ENCODE results near the gene CLTC. TPM values are rescaled to one million over a fixed set of nuclear protein-coding genes. Genes with fewer than 3 reads are reported as not detected.

The CLTC gene
- total RNA-seq, 1 experiment from 2014 or later = 254 TPM

GRCh38 chr17:59620518-59621259, 994 bp downstream of the CLTC start:
- Histone ChIP-seq H3K18ac (ENCODE audit: insufficient read length, low read depth, low read length) (no peak overlapping the region), H2AK5ac (ENCODE audit: insufficient read length, low read length) (no peak overlapping the region), H3K27ac (ENCODE audit: insufficient read length, low read depth, low read length) (no peak overlapping the region), H3K4me1 (ENCODE audit: insufficient read depth, low read length) (no peaks in the 10 kb centered on the region; the same call in 1 of the 2 replicates), H4K8ac (replicated peaks; ENCODE audit: insufficient read length, low read depth, low read length) (no peak overlapping the region), H3K9ac (ENCODE audit: extremely low read depth, insufficient read length, low read length) (peak overlapping the region; percentile 95), H4K20me1 (ENCODE audit: control insufficient read depth, insufficient read depth, insufficient read length) (no peaks in the 10 kb centered on the region), H3K23me2 (ENCODE audit: insufficient read length, low read depth, low read length, poor library complexity, severe bottlenecking) (peaks cover 5% of the 10 kb centered on the region), H4K91ac (ENCODE audit: insufficient read length, low read depth, low read length) (no peak overlapping the region), H3K14ac (ENCODE audit: insufficient read depth, low read length) (no peak overlapping the region), H3K27me3 (ENCODE audit: insufficient read depth, low read length) (no peaks in the 10 kb centered on the region), H3K79me1 (ENCODE audit: insufficient read depth, low read depth, low read length, poor library complexity, severe bottlenecking) (no peaks in the 10 kb centered on the region), H2BK120ac (ENCODE audit: low read depth, low read length, poor library complexity, severe bottlenecking) (no peak overlapping the region), H3K4me2 (ENCODE audit: insufficient read depth, insufficient read length, low read length) (peak overlapping the region; percentile 93), H2AFZ (ENCODE audit: low read length) (no peak overlapping the region), H3K79me2 (ENCODE audit: insufficient read depth, low read length) (peaks cover 52% of the 10 kb centered on the region), H2BK20ac (ENCODE audit: low read depth, low read length, poor library complexity, severe bottlenecking) (no peak overlapping the region), H3K4ac (ENCODE audit: low read depth, low read length) (no peak overlapping the region), H2BK15ac (ENCODE audit: low read depth, low read length) (no peak overlapping the region), H2BK12ac (ENCODE audit: insufficient read length, low read depth, low read length) (no peak overlapping the region), H3T11ph (ENCODE audit: low read length) (no peak overlapping the region), H3K56ac (ENCODE audit: insufficient read length, low read depth, low read length) (no peak overlapping the region), H4K5ac (ENCODE audit: insufficient read length, low read depth, low read length) (no peak overlapping the region), H3K23ac (ENCODE audit: insufficient read length, low read depth, low read length) (no peak overlapping the region), H2BK5ac (ENCODE audit: insufficient read length, low read length) (no peak overlapping the region), H3K9me3 (ENCODE audit: control insufficient read depth, low read depth, low read length) (no peaks in the 10 kb centered on the region)
- H3K9me3 Mint-ChIP-seq = no peaks in the 10 kb centered on the region
- H3K27ac Mint-ChIP-seq = peak overlapping the region; percentile 100
- TF ChIP-seq, protein P1, sequence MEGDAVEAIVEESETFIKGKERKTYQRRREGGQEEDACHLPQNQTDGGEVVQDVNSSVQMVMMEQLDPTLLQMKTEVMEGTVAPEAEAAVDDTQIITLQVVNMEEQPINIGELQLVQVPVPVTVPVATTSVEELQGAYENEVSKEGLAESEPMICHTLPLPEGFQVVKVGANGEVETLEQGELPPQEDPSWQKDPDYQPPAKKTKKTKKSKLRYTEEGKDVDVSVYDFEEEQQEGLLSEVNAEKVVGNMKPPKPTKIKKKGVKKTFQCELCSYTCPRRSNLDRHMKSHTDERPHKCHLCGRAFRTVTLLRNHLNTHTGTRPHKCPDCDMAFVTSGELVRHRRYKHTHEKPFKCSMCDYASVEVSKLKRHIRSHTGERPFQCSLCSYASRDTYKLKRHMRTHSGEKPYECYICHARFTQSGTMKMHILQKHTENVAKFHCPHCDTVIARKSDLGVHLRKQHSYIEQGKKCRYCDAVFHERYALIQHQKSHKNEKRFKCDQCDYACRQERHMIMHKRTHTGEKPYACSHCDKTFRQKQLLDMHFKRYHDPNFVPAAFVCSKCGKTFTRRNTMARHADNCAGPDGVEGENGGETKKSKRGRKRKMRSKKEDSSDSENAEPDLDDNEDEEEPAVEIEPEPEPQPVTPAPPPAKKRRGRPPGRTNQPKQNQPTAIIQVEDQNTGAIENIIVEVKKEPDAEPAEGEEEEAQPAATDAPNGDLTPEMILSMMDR (conservative IDR thresholded peaks at IDR 0.05) = no peak
- peak; percentile 53 for DNase-seq
- peaks cover 0 to 2% (median 0%) of the 10 kb centered on the region in 3 experiments; a peak in 5 of 7 replicates for H3K36me3 Mint-ChIP-seq (ENCODE audit: insufficient read depth in 1 of 3, low read depth in 3 of 3)
- H3K4me1 Mint-ChIP-seq = peaks cover 37 to 40% of the 10 kb centered on the region in 2 experiments
- H3K27me3 Mint-ChIP-seq (ENCODE audit: low read depth) = no peaks in the 10 kb centered on the region
- whole genome bisulfite sequencing (ENCODE audit: extremely low coverage, insufficient read length, low lambda C conversion rate) = no CpG with 5 or more reads among the region's 14 CpGs
- H3K4me3 Mint-ChIP-seq = peak overlapping the region; percentile 95 to 98

Measured in H9 (cell line).